K562 (cell line): Measurements from ENCODE around the gene ZCWPW1. TPM values are rescaled to one million over a fixed set of nuclear protein-coding genes. Genes with fewer than 3 reads are reported as not detected.

Experiments
- ADNP ChIP-seq: fragments of 200-800 bp; sonication (Bioruptor generic); IDR thresholded peaks from 2 replicates; pipeline ENCODE4 v1.6.1; 2016; ENCODE audit warnings: missing genetic modification characterization, missing compliant biosample characterization
- C11orf30 ChIP-seq: fragments of 450-650 bp; IDR thresholded peaks from 2 replicates; pipeline ENCODE4 v1.6.1; 2016; ENCODE audit warnings: low read depth, mild to moderate bottlenecking
- CC2D1A ChIP-seq: fragments of 450-650 bp; IDR thresholded peaks from 2 replicates; pipeline ENCODE4 v1.6.1; 2017; ENCODE audit warnings: mild to moderate bottlenecking
- E2F5 ChIP-seq: sonication (generic); formaldehyde crosslinking; IDR thresholded peaks from 2 replicates; pipeline ENCODE4 v1.8.0; 2022; ENCODE audit warnings: mild to moderate bottlenecking, missing genetic modification reagents
- ELF1 ChIP-seq: fragments of 200-800 bp; sonication (Bioruptor generic); IDR thresholded peaks from 2 replicates; pipeline ENCODE4 v1.6.1; 2016; ENCODE audit warnings: missing genetic modification characterization, missing compliant biosample characterization
- ETS1 ChIP-seq: conservative IDR thresholded peaks from 2 replicates; pipeline ENCODE4 v1.6.1; 2011; ENCODE audit warnings: low read depth, mild to moderate bottlenecking, low read length; ENCODE audit not compliant: control insufficient read depth
- FOXM1 ChIP-seq, 2 experiments: fragments of 450-650 bp in 1 of 2; sonication (generic) in 1 of 2; formaldehyde crosslinking in 1 of 2; IDR thresholded peaks; 2 replicates each; pipeline versions ENCODE4 v1.6.1 to v1.9.0; 2017 to 2022; ENCODE audit warnings: low read depth in 2 of 2, mild to moderate bottlenecking in 2 of 2, missing genetic modification reagents in 1 of 2, moderate library complexity in 1 of 2
- HIVEP1 ChIP-seq: fragments of 250-450 bp; sonication (Bioruptor Pico); IDR thresholded peaks from 2 replicates; pipeline ENCODE4 v1.4.0; 2020; ENCODE audit warnings: mild to moderate bottlenecking
- KDM2B ChIP-seq: fragments of 250-450 bp; sonication (Bioruptor Pico); IDR thresholded peaks from 2 replicates; pipeline ENCODE4 v1.8.0; 2021; ENCODE audit warnings: mild to moderate bottlenecking, moderate library complexity
- NCOA2 ChIP-seq, 2 experiments: fragments of 450-650 bp; IDR thresholded peaks; 2 replicates each; pipeline ENCODE4 v1.6.1; 2018; ENCODE audit warnings: mild to moderate bottlenecking in 2 of 2, moderate library complexity in 1 of 2; ENCODE audit not compliant: partially characterized antibody in 2 of 2
- NCOA6 ChIP-seq: fragments of 450-650 bp; IDR thresholded peaks from 2 replicates; pipeline ENCODE4 v1.6.1; 2017; ENCODE audit warnings: mild to moderate bottlenecking
- PKNOX1 ChIP-seq: fragments of 450-650 bp; IDR thresholded peaks from 2 replicates; pipeline ENCODE4 v1.6.1; 2016
- SMARCA4 ChIP-seq: fragments of 450-650 bp; IDR thresholded peaks from 2 replicates; pipeline ENCODE4 v1.6.1; 2016
- SMARCA5 ChIP-seq: fragments of 450-650 bp; IDR thresholded peaks from 2 replicates; pipeline ENCODE4 v1.6.1; 2016
- SRF ChIP-seq, 2 experiments: fragments of 250-450, 450-650 bp in 1 of 2; sonication (Bioruptor Pico) in 1 of 2; sonication (generic) in 1 of 2; formaldehyde crosslinking; IDR thresholded peaks; 2 replicates each; pipeline versions ENCODE4 v1.5.0 to v1.5.1; 2020 to 2022; ENCODE audit warnings: mild to moderate bottlenecking in 1 of 2, missing genetic modification reagents in 1 of 2
- TAF7 ChIP-seq: fragments of 450-650 bp; IDR thresholded peaks from 2 replicates; pipeline ENCODE4 v1.6.1; 2016; ENCODE audit warnings: missing genetic modification characterization, missing compliant biosample characterization
- TAF9B ChIP-seq: fragments of 450-650 bp; IDR thresholded peaks from 2 replicates; pipeline ENCODE4 v1.6.1; 2018; ENCODE audit warnings: mild to moderate bottlenecking; ENCODE audit not compliant: partially characterized antibody
- THRAP3 ChIP-seq: fragments of 450-650 bp; IDR thresholded peaks from 2 replicates; pipeline ENCODE4 v1.6.1; 2016; ENCODE audit warnings: mild to moderate bottlenecking, inconsistent platforms, borderline replicate concordance
- U2AF2 ChIP-seq: fragments of 200-400 bp; formaldehyde crosslinking; optimal IDR thresholded peaks from 2 replicates; pipeline ENCODE3; 2017; ENCODE audit warnings: low read depth, mild to moderate bottlenecking, low read length
- XRCC3 ChIP-seq: fragments of 450-650 bp; IDR thresholded peaks from 2 replicates; pipeline ENCODE4 v1.6.1; 2017; ENCODE audit warnings: mild to moderate bottlenecking, moderate library complexity
- YBX1 ChIP-seq: fragments of 450-650 bp; IDR thresholded peaks from 2 replicates; pipeline ENCODE4 v1.7.1; 2016; ENCODE audit warnings: mild to moderate bottlenecking
- ZKSCAN3 ChIP-seq: fragments of 250-450 bp; sonication (Bioruptor Pico); IDR thresholded peaks from 2 replicates; pipeline ENCODE4 v1.4.0; 2020
- ZNF217 ChIP-seq: sonication (generic); formaldehyde crosslinking; IDR thresholded peaks from 2 replicates; pipeline ENCODE4 v1.8.0; 2022; ENCODE audit warnings: mild to moderate bottlenecking, missing genetic modification reagents
- ZNF232 ChIP-seq: sonication (generic); formaldehyde crosslinking; IDR thresholded peaks from 2 replicates; pipeline ENCODE4 v1.8.0; 2022; ENCODE audit warnings: mild to moderate bottlenecking, missing genetic modification reagents
- ZNF277 ChIP-seq: fragments of 250-450 bp; sonication (Bioruptor Pico); IDR thresholded peaks from 2 replicates; pipeline ENCODE4 v1.8.0; 2022; ENCODE audit warnings: inconsistent platforms, mild to moderate bottlenecking, moderate library complexity, borderline replicate concordance
- ZNF639 ChIP-seq, 2 experiments: fragments of 200-800 bp in 1 of 2; sonication (Bioruptor generic) in 1 of 2; sonication (generic) in 1 of 2; formaldehyde crosslinking in 1 of 2; IDR thresholded peaks in 1 of 2; conservative IDR thresholded peaks in 1 of 2; 2 replicates each; pipeline versions ENCODE4 v1.5.0 to v1.6.1; 2016 to 2020; ENCODE audit warnings: missing compliant biosample characterization in 1 of 2, missing genetic modification characterization in 1 of 2, missing genetic modification reagents in 1 of 2
- polyA plus RNA-seq, 8 experiments: library from polyadenylated mRNA; depleted of rRNA in 4 of 8; stranded (reverse) in 5 of 8; unstranded in 3 of 8; fragments of >200 nt; fragmentation: Nextera tagmentation in 2 of 8; fragmentation: Illumina TruSeq in 1 of 8; extraction: Ambion mirVana in 2 of 8; extraction: Trizol in 1 of 8; gene quantifications; 2 replicates each; pipeline versions ENCODE4 v1.2.1 to v1.2.3, GENCODE V29; 2011 to 2014; ENCODE audit warnings: inconsistent platforms in 1 of 8, missing spikeins in 1 of 8
- total RNA-seq, 7 experiments: library from RNA; depleted of rRNA in 6 of 7; stranded (reverse); fragments of >200 nt in 6 of 7; fragmentation: Illumina TruSeq in 2 of 7; extraction: Trizol in 2 of 7; gene quantifications; 2 replicates each; pipeline versions ENCODE4 v1.2.1 to v1.2.3, GENCODE V29; 2011 to 2021; ENCODE audit warnings: low replicate concordance in 1 of 7

The ZCWPW1 gene
- total and polyA plus RNA-seq, 9 of the 15 experiments (the other 6 are each of a cell fraction or from before 2014, with no cell fraction given), result 0.18 to 1.7 (median 1.2) TPM

GRCh38 chr7:100400656-100401055, 27.8 kb downstream of the ZCWPW1 start (continued):
- TF ChIP-seq PKNOX1, result peak; percentile 49
- TF ChIP-seq ZNF217, result no peak
- no peak for TF ChIP-seq SMARCA5
- TF ChIP-seq KDM2B, result no peak
- no peak for TF ChIP-seq HIVEP1 (CRISPR knock-in tag)
- TF ChIP-seq E2F5, result no peak
- TF ChIP-seq TAF9B, result no peak
- TF ChIP-seq ZNF639 (CRISPR knock-in tag; conservative IDR thresholded peaks at IDR 0.05 in 1 of 2, IDR thresholded peaks at IDR 0.05 in 1 of 2), result no peak
- no peak for TF ChIP-seq THRAP3
- TF ChIP-seq ZNF277 (CRISPR knock-in tag), result no peak
- TF ChIP-seq SRF (CRISPR knock-in tag; IDR thresholded peaks at IDR 0.05), result no peak
- no peak for TF ChIP-seq U2AF2
- no peak for TF ChIP-seq XRCC3
- no peak for TF ChIP-seq SMARCA4
- peak; percentile 67; the same call in 1 of the 2 replicates for TF ChIP-seq CC2D1A
- TF ChIP-seq ZKSCAN3, result no peak
- no peak for TF ChIP-seq ELF1 (tag)
- no peak for TF ChIP-seq ETS1
- no peak for TF ChIP-seq ADNP
- TF ChIP-seq C11orf30, result no peak
- no peak for TF ChIP-seq FOXM1 (IDR thresholded peaks at IDR 0.05; ENCODE audit: low read depth)
- no peak for TF ChIP-seq FOXM1 (CRISPR knock-in tag; IDR thresholded peaks at IDR 0.05; ENCODE audit: low read depth)
- no peak for TF ChIP-seq TAF7 (tag)
- no peak for TF ChIP-seq NCOA6
- no peak for TF ChIP-seq NCOA2 (IDR thresholded peaks at IDR 0.05; ENCODE audit: partially characterized antibody in 2 of 2)
- TF ChIP-seq ZNF232 (CRISPR knock-in tag), result no peak
- no peak for TF ChIP-seq YBX1
